Nephron (organoid): ENCODE results near the gene OS9.
"Not testable (repeated sequence)": the region's sequence is repeated elsewhere in the genome, so short reads cannot be mapped to it uniquely, and the experiment has no call there.

ENCODE experiments used
- H3K27ac Mint-ChIP-seq, 3 experiments: 2 replicates each; pipeline ENCODE4 v1.8.0; 2020; ENCODE audit warnings: mixed read lengths in 3 of 3, mild to moderate bottlenecking in 2 of 3, moderate library complexity in 1 of 3
- H3K27me3 Mint-ChIP-seq: 2 replicates; pipeline ENCODE4 v1.8.0; 2021; ENCODE audit warnings: low read depth, mild to moderate bottlenecking, moderate library complexity, mixed read lengths
- H3K36me3 Mint-ChIP-seq: 2 replicates; pipeline ENCODE4 v1.8.0; 2020; ENCODE audit warnings: low read depth, mixed read lengths
- H3K4me1 Mint-ChIP-seq: 2 replicates; pipeline ENCODE4 v1.8.0; 2020; ENCODE audit warnings: mixed read lengths
- H3K4me3 Mint-ChIP-seq, 3 experiments: 2 replicates each; pipeline ENCODE4 v1.8.0; 2020; ENCODE audit warnings: mild to moderate bottlenecking in 3 of 3, mixed read lengths in 3 of 3, moderate library complexity in 2 of 3
- H3K9me3 Mint-ChIP-seq: 2 replicates; pipeline ENCODE4 v1.8.0; 2020; ENCODE audit warnings: mixed read lengths
- TF ChIP-seq, protein P1 (sequence below), 3 experiments: fragments of 200-600 bp; sonication (generic); IDR thresholded peaks; one replicate each; pipeline ENCODE4 v1.5.0; 2021; ENCODE audit warnings: antibody characterized with exemption in 3 of 3; ENCODE audit not compliant: unreplicated experiment in 3 of 3

OS9 gene

DNA sequence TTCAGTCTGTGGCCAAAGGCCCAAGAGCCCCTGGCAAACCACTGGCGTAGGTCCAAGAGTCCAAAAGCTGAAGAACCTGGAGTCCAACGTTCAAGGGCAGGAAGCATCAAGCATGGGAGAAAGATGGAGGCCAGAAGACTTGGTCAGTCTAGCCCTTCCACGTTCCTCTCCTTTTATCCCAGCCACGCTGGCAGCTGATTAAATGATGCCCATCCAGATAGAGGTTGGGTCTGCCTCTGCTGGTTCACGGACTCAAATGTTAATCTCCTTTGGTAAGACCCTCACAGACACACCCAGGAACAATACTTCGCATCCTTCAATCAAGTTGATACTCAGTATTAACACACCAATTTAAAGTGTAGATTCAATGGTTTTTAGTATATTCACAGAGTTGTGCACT is 21.1 kb upstream of the OS9 start:
- Mint-ChIP-seq H3K36me3 (no peaks in the 10 kb centered on the region), H3K9me3 (peaks cover 8% of the 10 kb centered on the region), H3K27ac (no peak overlapping the region)

DNA sequence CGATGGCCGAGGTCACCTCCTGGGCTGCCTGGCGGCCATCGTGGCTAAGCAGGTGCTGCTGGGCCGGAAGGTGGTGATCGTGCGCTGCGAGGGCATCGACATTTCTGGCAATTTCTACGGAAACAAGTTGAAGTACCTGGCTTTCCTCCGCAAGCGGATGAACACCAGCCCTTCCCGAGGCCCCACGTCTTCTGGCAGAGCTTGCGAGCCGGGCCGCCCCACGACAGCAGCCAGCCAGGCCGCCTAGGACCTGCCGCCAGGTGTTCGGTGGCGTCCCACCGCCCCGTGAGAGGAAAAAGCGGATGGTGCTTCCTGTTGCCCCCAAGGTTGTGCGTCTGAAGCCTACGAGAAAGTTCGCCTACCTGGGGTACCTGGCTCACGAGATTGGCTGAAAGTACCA is 19.2 kb upstream of the OS9 start:
- Mint-ChIP-seq H3K36me3 (no peaks in the 10 kb centered on the region), H3K27me3 (peaks cover 17% of the 10 kb centered on the region), H3K27ac (no peak overlapping the region), H3K9me3 (peaks cover 6% of the 10 kb centered on the region), H3K4me1 (no peaks in the 10 kb centered on the region), H3K4me3 (no peak overlapping the region)
- TF ChIP-seq, protein P1, sequence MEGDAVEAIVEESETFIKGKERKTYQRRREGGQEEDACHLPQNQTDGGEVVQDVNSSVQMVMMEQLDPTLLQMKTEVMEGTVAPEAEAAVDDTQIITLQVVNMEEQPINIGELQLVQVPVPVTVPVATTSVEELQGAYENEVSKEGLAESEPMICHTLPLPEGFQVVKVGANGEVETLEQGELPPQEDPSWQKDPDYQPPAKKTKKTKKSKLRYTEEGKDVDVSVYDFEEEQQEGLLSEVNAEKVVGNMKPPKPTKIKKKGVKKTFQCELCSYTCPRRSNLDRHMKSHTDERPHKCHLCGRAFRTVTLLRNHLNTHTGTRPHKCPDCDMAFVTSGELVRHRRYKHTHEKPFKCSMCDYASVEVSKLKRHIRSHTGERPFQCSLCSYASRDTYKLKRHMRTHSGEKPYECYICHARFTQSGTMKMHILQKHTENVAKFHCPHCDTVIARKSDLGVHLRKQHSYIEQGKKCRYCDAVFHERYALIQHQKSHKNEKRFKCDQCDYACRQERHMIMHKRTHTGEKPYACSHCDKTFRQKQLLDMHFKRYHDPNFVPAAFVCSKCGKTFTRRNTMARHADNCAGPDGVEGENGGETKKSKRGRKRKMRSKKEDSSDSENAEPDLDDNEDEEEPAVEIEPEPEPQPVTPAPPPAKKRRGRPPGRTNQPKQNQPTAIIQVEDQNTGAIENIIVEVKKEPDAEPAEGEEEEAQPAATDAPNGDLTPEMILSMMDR (IDR thresholded peaks at IDR 0.05; ENCODE audit: unreplicated experiment in 3 of 3), result no peak

More for the DNA sequence above, 21.1 kb upstream of the OS9 start:
- H3K4me3 Mint-ChIP-seq, result no peak overlapping the region
- no peaks in the 10 kb centered on the region for H3K4me1 Mint-ChIP-seq
- TF ChIP-seq, protein P1 (IDR thresholded peaks at IDR 0.05; ENCODE audit: unreplicated experiment in 3 of 3), result no peak
- H3K27me3 Mint-ChIP-seq, result peaks cover 13% of the 10 kb centered on the region

GRCh38 chr12:57677947-57678346 is 16.0 kb upstream of the OS9 start:
- H3K9me3 Mint-ChIP-seq, H3K4me3 Mint-ChIP-seq, H3K27ac Mint-ChIP-seq, H3K4me1 Mint-ChIP-seq, H3K36me3 Mint-ChIP-seq: not testable (repeated sequence)
- peaks cover 15% of the 10 kb centered on the region for H3K27me3 Mint-ChIP-seq

DNA sequence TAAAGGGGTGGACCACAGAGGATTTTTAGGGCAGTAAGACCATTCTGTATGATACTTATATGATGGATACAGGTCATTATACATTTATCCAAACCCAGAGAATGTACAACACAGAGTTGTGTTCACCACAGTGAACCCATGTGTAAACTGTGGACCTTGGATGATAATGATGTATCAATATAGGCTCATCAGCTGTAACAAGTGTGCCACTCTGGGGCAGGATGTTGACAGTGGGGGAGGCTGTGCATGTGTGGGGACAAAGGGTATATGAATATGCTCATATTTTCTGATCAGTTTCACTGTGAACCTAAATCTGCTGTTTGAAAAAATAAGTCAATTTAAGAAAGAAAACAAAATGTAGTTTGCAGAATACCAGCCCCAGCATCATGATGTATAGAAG is 14.2 kb upstream of the OS9 start:
- Mint-ChIP-seq H3K9me3 (peaks cover 11% of the 10 kb centered on the region), H3K4me3 (no peak overlapping the region), H3K27me3 (peaks cover 23% of the 10 kb centered on the region), H3K36me3 (no peaks in the 10 kb centered on the region), H3K4me1 (no peaks in the 10 kb centered on the region), H3K27ac (no peak overlapping the region)
- TF ChIP-seq, protein P1 (IDR thresholded peaks at IDR 0.05; ENCODE audit: unreplicated experiment in 3 of 3), result no peak

DNA sequence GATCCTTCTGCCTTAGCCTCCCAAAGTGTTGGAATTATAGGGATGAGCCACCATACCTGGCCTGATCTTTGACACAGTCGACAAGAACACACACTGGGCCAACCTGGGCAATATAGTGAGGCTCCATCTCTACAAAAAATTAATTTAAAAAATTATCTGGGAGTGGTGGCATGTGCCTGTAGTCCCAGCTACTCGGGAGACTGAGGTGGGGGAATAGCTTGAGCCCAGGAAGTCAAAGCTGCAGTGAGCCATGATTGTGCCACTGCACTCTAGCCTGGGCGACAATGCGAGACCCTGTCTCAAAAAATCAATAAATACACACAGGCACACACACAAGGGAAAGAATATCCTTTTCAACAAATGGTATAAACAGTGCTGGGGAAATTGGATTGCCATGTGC is 6.1 kb upstream of the OS9 start:
- Mint-ChIP-seq H3K36me3 (no peaks in the 10 kb centered on the region), H3K4me1 (no peaks in the 10 kb centered on the region), H3K27ac (no peak overlapping the region), H3K4me3 (no peak overlapping the region), H3K27me3 (peaks cover 35% of the 10 kb centered on the region), H3K9me3 (peaks cover 16% of the 10 kb centered on the region)
- TF ChIP-seq, protein P1 (IDR thresholded peaks at IDR 0.05; ENCODE audit: unreplicated experiment in 3 of 3), result no peak

GRCh38 chr12:57688931-57689330 is 5.0 kb upstream of the OS9 start:
- TF ChIP-seq, protein P1 (IDR thresholded peaks at IDR 0.05; ENCODE audit: unreplicated experiment in 3 of 3), result no peak
- H3K9me3 Mint-ChIP-seq, result peaks cover 17% of the 10 kb centered on the region
- peaks cover 33% of the 10 kb centered on the region for H3K27me3 Mint-ChIP-seq
- no peaks in the 10 kb centered on the region for H3K36me3 Mint-ChIP-seq
- no peak overlapping the region for H3K4me3 Mint-ChIP-seq
- H3K27ac Mint-ChIP-seq, result no peak overlapping the region
- H3K4me1 Mint-ChIP-seq, result no peaks in the 10 kb centered on the region
